Lower leg skin (tissue), 4 donors: ENCODE data around the gene ARL10. TPM values are rescaled to one million over a fixed set of nuclear protein-coding genes. Genes with fewer than 3 reads are reported as not detected.

ENCODE experiments used
- DNase-seq, 2 donors: peaks; one replicate each; pipeline ENCODE4 v3.0.0-alpha.2; 2019; ENCODE audit warnings: low spot score in 2 of 2
- H3K4me3 ChIP-seq: fragments of 200-600 bp; sonication (generic); 2 replicates; pipeline ENCODE4 v1.5.1; 2017; ENCODE audit warnings: mild to moderate bottlenecking, low read depth; ENCODE audit not compliant: poor library complexity, severe bottlenecking
- CTCF ChIP-seq, 3 donors: fragments of 450-650 bp; IDR thresholded peaks; one replicate each; pipeline ENCODE4 v1.5.1; 2016; ENCODE audit warnings: antibody characterized with exemption in 3 of 3, mild to moderate bottlenecking in 3 of 3, moderate library complexity in 2 of 3
- POLR2A ChIP-seq, 2 donors: fragments of 450-650 bp; IDR thresholded peaks; one replicate each; pipeline ENCODE4 v1.6.1; 2016 to 2017; ENCODE audit warnings: antibody characterized with exemption in 2 of 2, mild to moderate bottlenecking in 1 of 2, moderate library complexity in 1 of 2
- WGBS, 2 donors: methylation state at CpG; one replicate each; pipeline ENCODE4 v1.1.5; 2018; 5-methylcytosine and 5-hydroxymethylcytosine counted together
- intact Hi-C: fragments of 100-400 bp; cut with DNase I; formaldehyde crosslinking; loops from one replicate; pipeline ENCODE4 v1.15.0; 2023; ENCODE audit warnings: low total_unique reads
- total RNA-seq, 4 donors: library from RNA; depleted of rRNA; stranded (reverse); fragments of >200 nt; gene quantifications; one replicate each; pipeline ENCODE4 v1.1.0, GENCODE V29; 2016

The ARL10 gene
- total RNA-seq, 4 donors from 2014 or later: 6.1 to 13.5 (median 8.8) TPM

- intact Hi-C loops: no loop called here
- no peak for DNase-seq
- no peak overlapping the region for H3K4me3 ChIP-seq
- WGBS, 2 donors: 87 to 98% methylated on average over 3 of the region's 3 CpGs
- TF ChIP-seq POLR2A (IDR thresholded peaks at IDR 0.05) (no peak), CTCF (IDR thresholded peaks at IDR 0.05) (no peak)
These were observed 9.1 kb upstream of the ARL10 start for GRCh38 chr5:176356179-176356566.

GRCh38 chr5:176359658-176360057 lies 5.6 kb upstream of the ARL10 start:
- no peak for DNase-seq
- WGBS, 2 donors: 57 to 65% methylated on average over 4 of the region's 4 CpGs
- TF ChIP-seq CTCF (IDR thresholded peaks at IDR 0.05) (no peak), POLR2A (IDR thresholded peaks at IDR 0.05) (no peak)
- H3K4me3 ChIP-seq: no peak overlapping the region
- intact Hi-C loops: no loop called here

GRCh38 chr5:176360894-176361436 lies 4.3 kb upstream of the ARL10 start:
- peak overlapping the region; percentile 89 for H3K4me3 ChIP-seq
- WGBS, 2 donors: 2 to 4% methylated on average over 20 to 27 of the region's 27 CpGs
- intact Hi-C loops: no loop called here
- DNase-seq: no peak
- TF ChIP-seq CTCF (IDR thresholded peaks at IDR 0.05) (no peak), POLR2A (IDR thresholded peaks at IDR 0.05) (no peak)

- WGBS, 2 donors: 1% methylated on average over 40 to 47 of the region's 56 CpGs
- H3K4me3 ChIP-seq: peak within 1 kb of the TSS; percentile 89
- TF ChIP-seq POLR2A (IDR thresholded peaks at IDR 0.05) (no peak), CTCF (IDR thresholded peaks at IDR 0.05) (no peak)
- intact Hi-C loops: no loop called here
- DNase-seq: peak; percentile 93 to 98
These were observed 3.7 kb upstream of the ARL10 start, which contains the start of gene KIAA1191 for GRCh38 chr5:176361437-176362232. TSS of gene KIAA1191 (minus strand) at chr5:176361764. CDS start at chr5:176359508, 2,256 bp downstream.

- WGBS, 2 donors: 61 to 72% methylated on average over 8 of the region's 8 CpGs
- TF ChIP-seq POLR2A (IDR thresholded peaks at IDR 0.05) (no peak), CTCF (IDR thresholded peaks at IDR 0.05) (no peak)
- intact Hi-C loops: no loop called here
- no peak for DNase-seq
- H3K4me3 ChIP-seq: no peak overlapping the region
These were observed 3.1 kb upstream of the ARL10 start for GRCh38 chr5:176362233-176362490.
